Ishikawa (cell line): ENCODE results near the gene GRXCR2.

Experiments
- CEBPB ChIP-seq: IDR thresholded peaks from 2 replicates; pipeline ENCODE4 v1.6.1; 2012
- CREB1 ChIP-seq: IDR thresholded peaks from 2 replicates; pipeline ENCODE4 v1.6.1; 2012; ENCODE audit warnings: low read depth
- EGR1 ChIP-seq: IDR thresholded peaks from 2 replicates; pipeline ENCODE4 v1.6.1; 2012
- EP300 ChIP-seq: IDR thresholded peaks from 2 replicates; pipeline ENCODE4 v1.6.1; 2012; ENCODE audit warnings: borderline replicate concordance
- FOXM1 ChIP-seq: IDR thresholded peaks from 2 replicates; pipeline ENCODE4 v1.6.1; 2012; ENCODE audit warnings: low read depth, borderline replicate concordance
- MAX ChIP-seq: IDR thresholded peaks from 2 replicates; pipeline ENCODE4 v1.6.1; 2012
- NFIC ChIP-seq: IDR thresholded peaks from 2 replicates; pipeline ENCODE4 v1.6.1; 2012
- RAD21 ChIP-seq: IDR thresholded peaks from 2 replicates; pipeline ENCODE4 v1.6.1; 2012; ENCODE audit warnings: low read depth
- REST ChIP-seq: IDR thresholded peaks from 2 replicates; pipeline ENCODE4 v1.6.1; 2012; ENCODE audit warnings: low read depth, mild to moderate bottlenecking
- TAF1 ChIP-seq: IDR thresholded peaks from 2 replicates; pipeline ENCODE4 v1.6.1; 2012; ENCODE audit warnings: low read depth, mild to moderate bottlenecking
- TCF12 ChIP-seq: IDR thresholded peaks from 2 replicates; pipeline ENCODE4 v1.6.1; 2012; ENCODE audit warnings: low read depth
- TEAD4 ChIP-seq: IDR thresholded peaks from 2 replicates; pipeline ENCODE4 v1.6.1; 2012
- USF1 ChIP-seq: IDR thresholded peaks from 2 replicates; pipeline ENCODE4 v1.6.1; 2012
- YY1 ChIP-seq: IDR thresholded peaks from 2 replicates; pipeline ENCODE4 v1.6.1; 2012; ENCODE audit warnings: low read depth
- ZBTB7A ChIP-seq: IDR thresholded peaks from 2 replicates; pipeline ENCODE4 v1.6.1; 2012; ENCODE audit warnings: low read depth

Gene GRXCR2

GRCh38 chr5:145869753-145870152 lies 3.1 kb downstream of the GRXCR2 start:
- TF ChIP-seq USF1 (no peak), TEAD4 (no peak), MAX (no peak)

GRCh38 chr5:145867806-145868205 lies 5.0 kb downstream of the GRXCR2 start:
- TF ChIP-seq FOXM1: no peak
- no peak for TF ChIP-seq EGR1
- no peak for TF ChIP-seq TEAD4
- TF ChIP-seq USF1: no peak
- TF ChIP-seq RAD21: no peak
- no peak for TF ChIP-seq CREB1
- TF ChIP-seq EP300: no peak
- no peak for TF ChIP-seq TAF1
- no peak for TF ChIP-seq NFIC
- TF ChIP-seq YY1: no peak
- TF ChIP-seq REST: no peak
- no peak for TF ChIP-seq MAX
- TF ChIP-seq CEBPB: no peak
- no peak for TF ChIP-seq TCF12
- no peak for TF ChIP-seq ZBTB7A

- TF ChIP-seq MAX (no peak), TCF12 (no peak), USF1 (no peak), ZBTB7A (no peak), TAF1 (no peak), YY1 (no peak), EP300 (no peak), RAD21 (no peak), CEBPB (no peak), TEAD4 (no peak), FOXM1 (no peak), EGR1 (no peak)
Measured at GRCh38 chr5:145863003-145863402, 9.8 kb downstream of the GRXCR2 start.

- TF ChIP-seq YY1: no peak
- no peak for TF ChIP-seq NFIC
- TF ChIP-seq TAF1: no peak
- TF ChIP-seq TCF12: no peak
- no peak for TF ChIP-seq EGR1
- no peak for TF ChIP-seq REST
- TF ChIP-seq ZBTB7A: no peak
- TF ChIP-seq CREB1: no peak
- no peak for TF ChIP-seq FOXM1
Measured at GRCh38 chr5:145859897-145860296, 12.9 kb downstream of the GRXCR2 start.

- TF ChIP-seq CEBPB (no peak), CREB1 (no peak), NFIC (no peak), TCF12 (no peak), REST (no peak), FOXM1 (no peak), TEAD4 (no peak), EP300 (no peak)
Measured at GRCh38 chr5:145859453-145859852, 13.4 kb downstream of the GRXCR2 start.
